ENCODE measurements around the gene HIPK2. TPM values are rescaled to one million over a fixed set of nuclear protein-coding genes. Genes with fewer than 3 reads are reported as not detected.

Gene HIPK2
- total and polyA plus RNA-seq, 2 donors (not counting 3 experiments of a cell fraction or from before 2014, with no cell fraction given) = 9.0 to 43.8 TPM

- H3K36me3 ChIP-seq (ENCODE audit: control insufficient read depth in 2 of 2, extremely low read depth in 1 of 2, insufficient read depth in 2 of 2, low read length in 2 of 2) = no peaks in the 10 kb centered on the region
- H3K4me3 ChIP-seq (replicated peaks in 1 of 3; ENCODE audit: insufficient read depth in 1 of 3, low read depth in 1 of 3, low read length in 3 of 3) = no peak overlapping the region
- POLR2A ChIA-PET = no interaction called here
- no TSS peak for BruUV-seq (replicated peaks)
- no peak overlapping the region for H3K4me2 ChIP-seq (ENCODE audit: insufficient read depth, low read length)
- DNase-seq (ENCODE audit: low read depth, low spot score) = no peak
- peaks cover 7% of the 10 kb centered on the region for H3K4me1 ChIP-seq (ENCODE audit: control insufficient read depth, extremely low read depth, insufficient read depth, low read length)
- H3K9me1 ChIP-seq (replicated peaks; ENCODE audit: control insufficient read depth, extremely low read depth, insufficient read depth, low read length) = no peaks in the 10 kb centered on the region
- no peaks in the 10 kb centered on the region for H3K27me3 ChIP-seq (ENCODE audit: control insufficient read depth in 2 of 2, insufficient read depth in 2 of 2, low read length in 2 of 2)
- intact Hi-C loops (cut with micrococcal nuclease) (no loop called here), dilution Hi-C loops (cut with MboI; ENCODE audit: extremely low pct_ligation_motif_present, low sequenced_read_pairs) (no loop called here)
- H2AFZ ChIP-seq (ENCODE audit: low read depth, low read length) = no peak overlapping the region
- H3K79me2 ChIP-seq (ENCODE audit: control insufficient read depth, insufficient read depth, low read length) = peaks cover 18% of the 10 kb centered on the region
- no peaks in the 10 kb centered on the region for H3K9me3 ChIP-seq (replicated peaks; ENCODE audit: control insufficient read depth, insufficient read depth, low read length)
- H3K9ac ChIP-seq (replicated peaks; ENCODE audit: extremely low read depth, insufficient read depth, low read length) = no peak overlapping the region
- H4K20me1 ChIP-seq (replicated peaks; ENCODE audit: control insufficient read depth, extremely low read depth, insufficient read depth, low read length) = no peaks in the 10 kb centered on the region
- no peak for FAIRE-seq
- CTCF ChIA-PET = no interaction called here
- no peak overlapping the region for H3K27ac ChIP-seq (ENCODE audit: insufficient read depth, low read depth, low read length)
- TF ChIP-seq, protein P1, sequence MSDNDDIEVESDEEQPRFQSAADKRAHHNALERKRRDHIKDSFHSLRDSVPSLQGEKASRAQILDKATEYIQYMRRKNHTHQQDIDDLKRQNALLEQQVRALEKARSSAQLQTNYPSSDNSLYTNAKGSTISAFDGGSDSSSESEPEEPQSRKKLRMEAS (IDR thresholded peaks at IDR 0.05; ENCODE audit: insufficient read depth, insufficient read length) = no peak
Measured at GRCh38 chr7:139674341-139674740, 103.5 kb downstream of the HIPK2 start.

- DNase-seq (ENCODE audit: low read depth, low spot score) = no peak
- no peaks in the 10 kb centered on the region for H3K9me1 ChIP-seq (replicated peaks; ENCODE audit: control insufficient read depth, extremely low read depth, insufficient read depth, low read length)
- peaks cover 18% of the 10 kb centered on the region for H3K79me2 ChIP-seq (ENCODE audit: control insufficient read depth, insufficient read depth, low read length)
- TF ChIP-seq, protein P1 (IDR thresholded peaks at IDR 0.05; ENCODE audit: insufficient read depth, insufficient read length) = no peak
- TF ChIP-seq FOS (IDR thresholded peaks at IDR 0.05; ENCODE audit: borderline replicate concordance, insufficient read depth, low read length) = no peak
- TF ChIP-seq, protein P2, sequence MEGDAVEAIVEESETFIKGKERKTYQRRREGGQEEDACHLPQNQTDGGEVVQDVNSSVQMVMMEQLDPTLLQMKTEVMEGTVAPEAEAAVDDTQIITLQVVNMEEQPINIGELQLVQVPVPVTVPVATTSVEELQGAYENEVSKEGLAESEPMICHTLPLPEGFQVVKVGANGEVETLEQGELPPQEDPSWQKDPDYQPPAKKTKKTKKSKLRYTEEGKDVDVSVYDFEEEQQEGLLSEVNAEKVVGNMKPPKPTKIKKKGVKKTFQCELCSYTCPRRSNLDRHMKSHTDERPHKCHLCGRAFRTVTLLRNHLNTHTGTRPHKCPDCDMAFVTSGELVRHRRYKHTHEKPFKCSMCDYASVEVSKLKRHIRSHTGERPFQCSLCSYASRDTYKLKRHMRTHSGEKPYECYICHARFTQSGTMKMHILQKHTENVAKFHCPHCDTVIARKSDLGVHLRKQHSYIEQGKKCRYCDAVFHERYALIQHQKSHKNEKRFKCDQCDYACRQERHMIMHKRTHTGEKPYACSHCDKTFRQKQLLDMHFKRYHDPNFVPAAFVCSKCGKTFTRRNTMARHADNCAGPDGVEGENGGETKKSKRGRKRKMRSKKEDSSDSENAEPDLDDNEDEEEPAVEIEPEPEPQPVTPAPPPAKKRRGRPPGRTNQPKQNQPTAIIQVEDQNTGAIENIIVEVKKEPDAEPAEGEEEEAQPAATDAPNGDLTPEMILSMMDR (IDR thresholded peaks at IDR 0.05; ENCODE audit: extremely low read depth in 1 of 2, insufficient read depth in 1 of 2, low read depth in 1 of 2, low read length in 2 of 2) = no peak
- no peak for TF ChIP-seq EZH2 (IDR thresholded peaks at IDR 0.05; ENCODE audit: borderline replicate concordance, low read depth, low read length, severe bottlenecking)
- TF ChIP-seq MYC (IDR thresholded peaks at IDR 0.05; ENCODE audit: low read depth, low read length) = no peak
- TF ChIP-seq JUN (IDR thresholded peaks at IDR 0.05; ENCODE audit: borderline replicate concordance, insufficient read depth, insufficient read length, low read depth) = no peak
- no peak for TF ChIP-seq GATA2 (IDR thresholded peaks at IDR 0.05; ENCODE audit: insufficient read depth, insufficient read length, low read depth, low read length)
- TF ChIP-seq POLR2A (IDR thresholded peaks at IDR 0.05; ENCODE audit: low read depth, low read length) = no peak
- TF ChIP-seq POLR2AphosphoS5 (IDR thresholded peaks at IDR 0.05; ENCODE audit: insufficient read depth, low read depth, low read length) = no peak
- ChIA-PET POLR2A (no interaction called here), CTCF (no interaction called here)
- no peak overlapping the region for H3K27ac ChIP-seq (ENCODE audit: insufficient read depth, low read depth, low read length)
- intact Hi-C loops (cut with micrococcal nuclease) (no loop called here), dilution Hi-C loops (cut with MboI; ENCODE audit: extremely low pct_ligation_motif_present, low sequenced_read_pairs) (no loop called here)
- no peaks in the 10 kb centered on the region for H4K20me1 ChIP-seq (replicated peaks; ENCODE audit: control insufficient read depth, extremely low read depth, insufficient read depth, low read length)
- no peaks in the 10 kb centered on the region for H3K36me3 ChIP-seq (ENCODE audit: control insufficient read depth in 2 of 2, extremely low read depth in 1 of 2, insufficient read depth in 2 of 2, low read length in 2 of 2)
- no peaks in the 10 kb centered on the region for H3K9me3 ChIP-seq (replicated peaks; ENCODE audit: control insufficient read depth, insufficient read depth, low read length)
- no peak overlapping the region for H3K4me3 ChIP-seq (replicated peaks in 1 of 3; ENCODE audit: insufficient read depth in 1 of 3, low read depth in 1 of 3, low read length in 3 of 3)
- peaks cover 2% of the 10 kb centered on the region for H3K4me1 ChIP-seq (ENCODE audit: control insufficient read depth, extremely low read depth, insufficient read depth, low read length)
- H3K9ac ChIP-seq (replicated peaks; ENCODE audit: extremely low read depth, insufficient read depth, low read length) = no peak overlapping the region
- no peaks in the 10 kb centered on the region for H3K27me3 ChIP-seq (ENCODE audit: control insufficient read depth in 2 of 2, insufficient read depth in 2 of 2, low read length in 2 of 2)
- no peak overlapping the region for H3K4me2 ChIP-seq (ENCODE audit: insufficient read depth, low read length)
- no peak overlapping the region for H2AFZ ChIP-seq (ENCODE audit: low read depth, low read length)
- no TSS peak for BruUV-seq (replicated peaks)
- FAIRE-seq = no peak
Measured at GRCh38 chr7:139673762-139674161, 104.0 kb downstream of the HIPK2 start.

All from endothelial cell of umbilical vein (primary cell).